Measurements from ENCODE around the gene RELB.

- peak; percentile 88 for TF ChIP-seq CTCF (IDR thresholded peaks at IDR 0.05; ENCODE audit: borderline replicate concordance, extremely low read depth, low read length, poor library complexity, severe bottlenecking)
- TF ChIP-seq EZH2 (IDR thresholded peaks at IDR 0.05; ENCODE audit: borderline replicate concordance, low read depth, low read length, severe bottlenecking): no peak
These were observed 58.1 kb downstream of the RELB start for GRCh38 chr19:45059258-45059965.
